ENCODE measurements around the gene TNFRSF18.

The TNFRSF18 gene

DNA sequence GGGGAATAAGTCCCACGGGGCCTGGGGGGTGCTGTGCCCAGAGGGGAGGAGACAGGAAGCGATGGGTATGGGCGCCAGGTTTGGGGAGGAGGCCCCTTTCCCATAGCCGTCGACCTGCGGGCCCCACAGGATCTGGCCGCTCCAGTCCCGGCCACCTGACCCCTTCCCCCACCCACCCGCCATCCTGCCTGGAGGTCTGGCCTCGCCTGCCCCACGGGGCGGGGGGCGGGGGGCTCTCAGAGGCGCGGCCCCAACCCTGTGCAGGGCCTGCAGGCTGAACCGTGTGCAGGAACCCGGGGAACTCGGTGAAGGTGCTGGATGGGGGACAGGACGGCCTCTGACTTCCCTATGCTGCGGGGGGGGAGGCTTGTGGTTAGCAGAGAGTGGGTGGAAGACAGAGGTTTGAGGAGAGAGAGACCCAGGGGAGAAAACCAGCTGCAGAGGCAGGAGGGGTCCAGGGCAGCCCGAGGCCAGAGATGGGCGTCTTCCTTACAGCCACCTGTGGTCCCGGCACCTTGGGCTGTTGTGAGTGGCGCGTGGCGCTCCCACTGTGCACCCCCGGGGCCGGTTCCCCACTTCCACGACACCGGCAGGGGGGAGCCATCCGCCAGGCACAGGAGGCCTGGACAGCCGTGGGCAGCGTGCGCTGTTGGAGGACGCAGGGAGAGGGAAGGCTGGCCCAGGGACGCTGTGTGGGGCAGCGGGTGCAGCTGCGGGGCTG lies 2.5 kb upstream of the TNFRSF18 start:
- Histone ChIP-seq H4K20me1 (ENCODE audit: insufficient read depth, low read length, poor library complexity, severe bottlenecking) (no peaks in the 10 kb centered on the region), H3K27me3 (ENCODE audit: insufficient read depth, low read length, poor library complexity, severe bottlenecking) (no peaks in the 10 kb centered on the region), H3K4me3 (ENCODE audit: low read length, poor library complexity, severe bottlenecking) (peak overlapping the region; percentile 69), H3K9me2 (replicated peaks; ENCODE audit: low read depth, low read length) (no peaks in the 10 kb centered on the region), H3K79me2 (ENCODE audit: insufficient read depth, low read length) (peaks cover 20% of the 10 kb centered on the region; the same call in 1 of the 2 replicates), H3K9ac (ENCODE audit: low read depth, low read length, poor library complexity, severe bottlenecking) (peak overlapping the region; percentile 71), H3K9me3 (ENCODE audit: insufficient read depth, low read depth, low read length) (no peaks in the 10 kb centered on the region), H3K4me2 (ENCODE audit: low read depth, low read length, poor library complexity, severe bottlenecking) (peak overlapping the region; percentile 85), H2AFZ (ENCODE audit: low read length) (peak overlapping the region; percentile 41), H3K4me1 (ENCODE audit: insufficient read depth, low read length, poor library complexity, severe bottlenecking) (peaks cover 56% of the 10 kb centered on the region), H3K36me3 (ENCODE audit: insufficient read depth, low read length) (no peaks in the 10 kb centered on the region), H3F3A (ENCODE audit: low read depth) (0 out of 2 replicates have a peak, but pooled peaks cover 3% of the 10 kb centered on the region)
- TF ChIP-seq, protein P1, sequence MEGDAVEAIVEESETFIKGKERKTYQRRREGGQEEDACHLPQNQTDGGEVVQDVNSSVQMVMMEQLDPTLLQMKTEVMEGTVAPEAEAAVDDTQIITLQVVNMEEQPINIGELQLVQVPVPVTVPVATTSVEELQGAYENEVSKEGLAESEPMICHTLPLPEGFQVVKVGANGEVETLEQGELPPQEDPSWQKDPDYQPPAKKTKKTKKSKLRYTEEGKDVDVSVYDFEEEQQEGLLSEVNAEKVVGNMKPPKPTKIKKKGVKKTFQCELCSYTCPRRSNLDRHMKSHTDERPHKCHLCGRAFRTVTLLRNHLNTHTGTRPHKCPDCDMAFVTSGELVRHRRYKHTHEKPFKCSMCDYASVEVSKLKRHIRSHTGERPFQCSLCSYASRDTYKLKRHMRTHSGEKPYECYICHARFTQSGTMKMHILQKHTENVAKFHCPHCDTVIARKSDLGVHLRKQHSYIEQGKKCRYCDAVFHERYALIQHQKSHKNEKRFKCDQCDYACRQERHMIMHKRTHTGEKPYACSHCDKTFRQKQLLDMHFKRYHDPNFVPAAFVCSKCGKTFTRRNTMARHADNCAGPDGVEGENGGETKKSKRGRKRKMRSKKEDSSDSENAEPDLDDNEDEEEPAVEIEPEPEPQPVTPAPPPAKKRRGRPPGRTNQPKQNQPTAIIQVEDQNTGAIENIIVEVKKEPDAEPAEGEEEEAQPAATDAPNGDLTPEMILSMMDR (conservative IDR thresholded peaks at IDR 0.05; ENCODE audit: low read length) = no peak

DNA sequence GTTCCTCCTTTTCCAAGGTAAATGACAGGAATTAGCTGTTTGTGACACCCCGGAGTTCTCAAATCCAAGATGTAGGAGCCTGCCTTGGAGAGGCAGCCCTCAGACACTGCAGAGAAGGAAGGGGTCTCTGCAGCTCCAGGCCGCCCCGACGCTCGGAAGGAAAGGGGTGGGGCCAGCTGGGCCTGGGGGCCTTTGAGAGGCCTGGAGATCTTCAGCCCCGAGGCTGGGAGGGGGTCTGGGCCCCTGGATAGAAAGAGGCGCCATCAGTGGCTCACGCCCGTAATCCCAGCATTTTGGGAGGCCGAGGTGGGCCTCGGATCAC lies 1.1 kb upstream of the TNFRSF18 start:
- H3K36me3 ChIP-seq (ENCODE audit: insufficient read depth, low read length) = no peaks in the 10 kb centered on the region
- H3K27me3 ChIP-seq (ENCODE audit: insufficient read depth, low read length, poor library complexity, severe bottlenecking) = no peaks in the 10 kb centered on the region
- H3K9ac ChIP-seq (ENCODE audit: low read depth, low read length, poor library complexity, severe bottlenecking) = peak overlapping the region; percentile 71
- H3K9me3 ChIP-seq (ENCODE audit: insufficient read depth, low read depth, low read length) = no peaks in the 10 kb centered on the region
- peak overlapping the region; percentile 69 for H3K4me3 ChIP-seq (ENCODE audit: low read length, poor library complexity, severe bottlenecking)
- H3K79me2 ChIP-seq (ENCODE audit: insufficient read depth, low read length) = peaks cover 20% of the 10 kb centered on the region; the same call in 1 of the 2 replicates
- no peaks in the 10 kb centered on the region for H4K20me1 ChIP-seq (ENCODE audit: insufficient read depth, low read length, poor library complexity, severe bottlenecking)
- H3K4me1 ChIP-seq (ENCODE audit: insufficient read depth, low read length, poor library complexity, severe bottlenecking) = peaks cover 47% of the 10 kb centered on the region
- H3F3A ChIP-seq (ENCODE audit: low read depth) = 0 out of 2 replicates have a peak, but pooled peaks cover 3% of the 10 kb centered on the region
- TF ChIP-seq EZH2phosphoT487 (IDR thresholded peaks at IDR 0.05; ENCODE audit: borderline replicate concordance) = no peak
- TF ChIP-seq, protein P1 (conservative IDR thresholded peaks at IDR 0.05; ENCODE audit: low read length) = no peak
- peak overlapping the region; percentile 85 for H3K4me2 ChIP-seq (ENCODE audit: low read depth, low read length, poor library complexity, severe bottlenecking)
- H2AFZ ChIP-seq (ENCODE audit: low read length) = no peak overlapping the region
- no peaks in the 10 kb centered on the region for H3K9me2 ChIP-seq (replicated peaks; ENCODE audit: low read depth, low read length)

DNA sequence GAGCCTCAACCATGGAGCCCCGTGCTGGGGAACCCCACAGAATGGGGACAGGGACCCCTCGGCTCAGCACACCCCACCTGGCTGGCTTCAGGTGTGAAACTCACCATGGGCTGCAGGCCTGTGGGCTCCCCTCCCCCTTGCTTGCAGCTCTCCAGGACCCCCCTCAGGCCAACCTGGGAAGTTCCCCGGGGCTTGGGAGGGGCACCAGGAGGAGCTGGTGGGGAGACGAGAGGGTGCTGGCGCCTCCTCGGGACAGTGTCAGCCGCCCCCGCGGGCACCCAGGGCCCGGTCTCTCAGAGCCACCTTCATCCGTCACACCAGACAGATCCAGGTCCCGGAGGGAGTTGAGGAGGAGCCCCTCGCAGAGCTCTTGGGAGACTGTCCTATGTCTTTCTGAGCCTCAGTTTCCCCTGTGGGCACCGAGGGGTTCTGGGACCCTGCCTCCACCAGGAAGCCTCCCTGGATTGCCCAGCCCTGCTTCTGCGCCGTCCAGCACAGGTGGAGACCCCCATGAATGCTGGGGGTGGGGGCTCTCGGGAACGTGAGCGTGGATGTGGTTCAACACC lies 657 bp upstream of the TNFRSF18 start:
- Histone ChIP-seq H3F3A (ENCODE audit: low read depth) (0 out of 2 replicates have a peak, but pooled peaks cover 3% of the 10 kb centered on the region), H3K9me3 (ENCODE audit: insufficient read depth, low read depth, low read length) (no peaks in the 10 kb centered on the region), H3K9ac (ENCODE audit: low read depth, low read length, poor library complexity, severe bottlenecking) (peak overlapping the region; percentile 71), H4K20me1 (ENCODE audit: insufficient read depth, low read length, poor library complexity, severe bottlenecking) (no peaks in the 10 kb centered on the region), H2AFZ (ENCODE audit: low read length) (no peak overlapping the region), H3K4me3 (ENCODE audit: low read length, poor library complexity, severe bottlenecking) (peak overlapping the region; percentile 49), H3K9me2 (replicated peaks; ENCODE audit: low read depth, low read length) (no peaks in the 10 kb centered on the region), H3K36me3 (ENCODE audit: insufficient read depth, low read length) (no peaks in the 10 kb centered on the region), H3K4me1 (ENCODE audit: insufficient read depth, low read length, poor library complexity, severe bottlenecking) (peaks cover 47% of the 10 kb centered on the region), H3K4me2 (ENCODE audit: low read depth, low read length, poor library complexity, severe bottlenecking) (peak overlapping the region; percentile 85), H3K27me3 (ENCODE audit: insufficient read depth, low read length, poor library complexity, severe bottlenecking) (no peaks in the 10 kb centered on the region), H3K79me2 (ENCODE audit: insufficient read depth, low read length) (peaks cover 18% of the 10 kb centered on the region; the same call in 1 of the 2 replicates)
- TF ChIP-seq, protein P1 (conservative IDR thresholded peaks at IDR 0.05; ENCODE audit: low read length) = no peak; the same call in 1 of the 2 replicates
- no peak for TF ChIP-seq EZH2phosphoT487 (IDR thresholded peaks at IDR 0.05; ENCODE audit: borderline replicate concordance)
